Lower leg skin (tissue), 3 donors: ENCODE results near the gene RASSF9.

Experiments used
- POLR2A ChIP-seq, 2 donors: fragments of 450-650 bp; IDR thresholded peaks; one replicate each; pipeline ENCODE4 v1.6.1; 2016 to 2017; ENCODE audit warnings: antibody characterized with exemption in 2 of 2, mild to moderate bottlenecking in 1 of 2, moderate library complexity in 1 of 2
- TF ChIP-seq, protein P1 (sequence below), 3 donors: fragments of 450-650 bp; IDR thresholded peaks; one replicate each; pipeline ENCODE4 v1.5.1; 2016; ENCODE audit warnings: antibody characterized with exemption in 3 of 3, mild to moderate bottlenecking in 3 of 3, moderate library complexity in 2 of 3

GRCh38 chr12:85834378-85834777 is 1.8 kb downstream of the RASSF9 start:
- TF ChIP-seq, protein P1, sequence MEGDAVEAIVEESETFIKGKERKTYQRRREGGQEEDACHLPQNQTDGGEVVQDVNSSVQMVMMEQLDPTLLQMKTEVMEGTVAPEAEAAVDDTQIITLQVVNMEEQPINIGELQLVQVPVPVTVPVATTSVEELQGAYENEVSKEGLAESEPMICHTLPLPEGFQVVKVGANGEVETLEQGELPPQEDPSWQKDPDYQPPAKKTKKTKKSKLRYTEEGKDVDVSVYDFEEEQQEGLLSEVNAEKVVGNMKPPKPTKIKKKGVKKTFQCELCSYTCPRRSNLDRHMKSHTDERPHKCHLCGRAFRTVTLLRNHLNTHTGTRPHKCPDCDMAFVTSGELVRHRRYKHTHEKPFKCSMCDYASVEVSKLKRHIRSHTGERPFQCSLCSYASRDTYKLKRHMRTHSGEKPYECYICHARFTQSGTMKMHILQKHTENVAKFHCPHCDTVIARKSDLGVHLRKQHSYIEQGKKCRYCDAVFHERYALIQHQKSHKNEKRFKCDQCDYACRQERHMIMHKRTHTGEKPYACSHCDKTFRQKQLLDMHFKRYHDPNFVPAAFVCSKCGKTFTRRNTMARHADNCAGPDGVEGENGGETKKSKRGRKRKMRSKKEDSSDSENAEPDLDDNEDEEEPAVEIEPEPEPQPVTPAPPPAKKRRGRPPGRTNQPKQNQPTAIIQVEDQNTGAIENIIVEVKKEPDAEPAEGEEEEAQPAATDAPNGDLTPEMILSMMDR (IDR thresholded peaks at IDR 0.05), result no peak
- no peak for TF ChIP-seq POLR2A (IDR thresholded peaks at IDR 0.05)
